Esophagus muscularis mucosa (tissue), 4 donors: ENCODE measurements around the gene EN1. TPM values are rescaled to one million over a fixed set of nuclear protein-coding genes. Genes with fewer than 3 reads are reported as not detected.

Experiments used
- DNase-seq: peaks from one replicate; pipeline ENCODE4 v3.0.0-alpha.2; 2017; ENCODE audit errors: extremely low spot score
- H3K27ac ChIP-seq, 4 donors: fragments of 200-600 bp; sonication (generic); replicated peaks in 1 of 4; 1 replicate in 3 of 4; 2 replicates in 1 of 4; pipeline ENCODE4 v1.5.1; 2016 to 2019; ENCODE audit warnings: mild to moderate bottlenecking in 1 of 4
- H3K27me3 ChIP-seq, 4 donors: fragments of 200-600 bp; sonication (generic); one replicate each; pipeline versions ENCODE4 v1.5.1 to v1.6.0; 2016 to 2019
- H3K36me3 ChIP-seq, 4 donors: fragments of 200-600 bp; sonication (generic); one replicate each; pipeline ENCODE4 v1.5.1; 2016 to 2019
- H3K4me1 ChIP-seq, 4 donors: fragments of 200-600 bp; sonication (generic); one replicate each; pipeline ENCODE4 v1.5.1; 2016 to 2019
- H3K4me3 ChIP-seq, 4 donors: fragments of 200-600 bp; sonication (generic); 1 replicate in 2 of 4; 2 replicates in 2 of 4; pipeline ENCODE4 v1.5.1; 2016 to 2019; ENCODE audit warnings: mild to moderate bottlenecking in 4 of 4, moderate library complexity in 1 of 4
- H3K9me3 ChIP-seq, 4 donors: fragments of 200-600 bp; sonication (generic); 1 replicate in 3 of 4; 2 replicates in 1 of 4; pipeline ENCODE4 v1.5.1; 2016 to 2019
- EP300 ChIP-seq: sonication (generic); formaldehyde crosslinking; IDR thresholded peaks from one replicate; pipeline ENCODE4 v1.6.1; 2017; ENCODE audit warnings: antibody characterized with exemption
- POLR2A ChIP-seq: fragments of 450-650 bp; IDR thresholded peaks from one replicate; pipeline ENCODE4 v1.6.1; 2017; ENCODE audit warnings: antibody characterized with exemption, moderate library complexity, mild to moderate bottlenecking, low read depth
- POLR2AphosphoS5 ChIP-seq, 2 donors: sonication (generic); formaldehyde crosslinking; IDR thresholded peaks; one replicate each; pipeline ENCODE4 v1.6.1; 2017; ENCODE audit warnings: antibody characterized with exemption in 2 of 2
- WGBS: methylation state at CpG from one replicate; pipeline ENCODE4 v1.1.5; 2018; 5-methylcytosine and 5-hydroxymethylcytosine counted together
- intact Hi-C: fragments of 100-400 bp; cut with DNase I; formaldehyde crosslinking; loops from one replicate; pipeline ENCODE4 v1.15.1; 2023
- total RNA-seq, 4 donors: library from RNA; depleted of rRNA; stranded (reverse); fragments of >200 nt; gene quantifications; one replicate each; pipeline versions ENCODE4 v1.1.0 to v1.2.1, GENCODE V29; 2016
- TF ChIP-seq, protein P1 (sequence below), 3 experiments: fragments of 200-600 bp in 2 of 3; fragments of 450-650 bp in 1 of 3; sonication (generic) in 2 of 3; IDR thresholded peaks; one replicate each; pipeline ENCODE4 v1.5.1; 2017 to 2019; ENCODE audit warnings: antibody characterized with exemption in 3 of 3, mild to moderate bottlenecking in 2 of 3, moderate library complexity in 1 of 3

Gene EN1
- total RNA-seq, 4 donors from 2014 or later, result 0.11 to 0.17 (median 0.13) TPM; not detected in 1

DNA sequence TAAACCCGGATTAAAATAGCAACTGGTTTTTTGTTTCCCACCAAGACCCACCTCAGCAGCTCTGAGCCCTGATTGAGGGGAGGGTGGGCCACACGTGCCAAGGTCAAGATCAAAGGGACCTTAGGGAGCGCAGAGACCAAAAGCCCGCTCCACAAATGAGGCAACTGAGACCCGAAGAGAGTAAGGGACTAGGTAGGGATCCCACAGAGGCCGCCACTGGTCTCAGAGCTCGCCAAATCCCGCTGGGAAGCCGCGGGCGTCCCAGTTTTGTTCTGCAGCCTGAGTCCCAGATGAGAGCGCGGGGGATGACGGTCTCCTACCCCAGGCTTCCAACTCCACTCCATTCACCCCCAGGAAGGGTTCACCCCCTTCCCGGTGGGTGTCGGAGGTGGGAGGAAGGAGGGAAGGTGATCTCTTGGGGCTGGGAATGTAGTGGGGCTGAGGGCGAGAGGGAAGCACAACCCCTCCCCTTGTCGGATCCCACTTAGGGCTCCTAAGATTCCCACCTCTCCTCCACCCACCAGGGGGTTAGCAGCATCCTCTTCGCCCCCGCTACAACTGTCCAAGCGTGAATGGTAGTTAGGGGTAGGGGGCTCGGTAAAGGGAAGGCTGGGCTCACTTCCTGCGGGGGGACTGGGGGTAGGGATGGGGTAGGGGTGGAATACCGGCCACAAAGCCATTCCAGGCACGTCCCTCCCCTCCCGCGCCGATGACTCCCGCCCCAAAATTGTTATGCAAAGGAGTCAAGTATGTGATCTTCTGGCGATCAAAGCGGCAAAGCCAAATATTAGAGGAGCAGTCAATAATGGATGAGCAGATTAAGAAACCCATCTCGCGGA, 7.3 kb upstream of the EN1 start:
- H3K36me3 ChIP-seq, result no peaks in the 10 kb centered on the region
- no peak for TF ChIP-seq POLR2A
- TF ChIP-seq EP300, result no peak
- intact Hi-C loops, result loop anchor here (2.0 kb wide), 2 partner anchors 634 to 806 kb away; no protein-coding TSS in a partner anchor
- peaks cover 15 to 76% (median 55%) of the 10 kb centered on the region in 4 donors for H3K4me1 ChIP-seq
- H3K9me3 ChIP-seq, result no peaks in the 10 kb centered on the region
- H3K27ac ChIP-seq, result no peak overlapping the region
- 6% methylated on average over 26 of the region's 33 CpGs for WGBS
- H3K27me3 ChIP-seq, result peaks cover 10 to 100% (median 87%) of the 10 kb centered on the region in 4 donors
- H3K4me3 ChIP-seq, result peak overlapping the region in 3 of 4 donors; percentile 31 to 39 (median 38)
- DNase-seq, result no peak

DNA sequence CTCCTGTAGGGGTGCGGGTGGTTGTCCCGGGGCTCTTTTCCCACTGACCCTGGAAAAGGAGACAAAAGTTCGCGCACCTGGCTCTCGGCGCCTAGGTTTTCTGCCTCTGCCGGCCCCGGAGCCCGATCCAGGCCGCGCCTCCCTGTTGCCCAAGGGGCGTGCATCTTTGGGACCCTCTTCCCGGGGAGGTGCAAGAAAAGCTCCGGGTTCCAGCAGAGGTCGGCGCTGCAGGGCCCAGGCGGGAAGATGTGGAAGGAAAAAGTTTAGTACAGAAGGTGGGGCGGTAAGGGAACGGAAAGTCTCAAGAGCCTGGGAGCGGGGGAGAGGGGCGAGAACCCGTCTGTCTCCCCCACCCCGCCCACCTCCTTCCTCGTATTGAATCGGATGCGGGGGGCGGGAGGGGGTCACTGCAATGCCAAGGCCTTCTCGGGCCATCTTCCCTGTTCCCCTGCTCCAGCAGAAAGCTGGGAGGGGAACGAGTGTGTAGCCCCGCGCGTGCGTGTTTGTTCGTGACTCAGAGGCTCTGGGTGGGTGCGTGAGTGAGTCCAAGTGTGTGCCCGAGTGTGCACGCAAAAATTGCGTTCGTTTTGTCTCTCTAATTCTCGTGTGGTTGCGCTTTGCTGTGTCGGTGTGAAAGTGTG, 6.3 kb upstream of the EN1 start:
- no peak for TF ChIP-seq POLR2A
- TF ChIP-seq, protein P1, sequence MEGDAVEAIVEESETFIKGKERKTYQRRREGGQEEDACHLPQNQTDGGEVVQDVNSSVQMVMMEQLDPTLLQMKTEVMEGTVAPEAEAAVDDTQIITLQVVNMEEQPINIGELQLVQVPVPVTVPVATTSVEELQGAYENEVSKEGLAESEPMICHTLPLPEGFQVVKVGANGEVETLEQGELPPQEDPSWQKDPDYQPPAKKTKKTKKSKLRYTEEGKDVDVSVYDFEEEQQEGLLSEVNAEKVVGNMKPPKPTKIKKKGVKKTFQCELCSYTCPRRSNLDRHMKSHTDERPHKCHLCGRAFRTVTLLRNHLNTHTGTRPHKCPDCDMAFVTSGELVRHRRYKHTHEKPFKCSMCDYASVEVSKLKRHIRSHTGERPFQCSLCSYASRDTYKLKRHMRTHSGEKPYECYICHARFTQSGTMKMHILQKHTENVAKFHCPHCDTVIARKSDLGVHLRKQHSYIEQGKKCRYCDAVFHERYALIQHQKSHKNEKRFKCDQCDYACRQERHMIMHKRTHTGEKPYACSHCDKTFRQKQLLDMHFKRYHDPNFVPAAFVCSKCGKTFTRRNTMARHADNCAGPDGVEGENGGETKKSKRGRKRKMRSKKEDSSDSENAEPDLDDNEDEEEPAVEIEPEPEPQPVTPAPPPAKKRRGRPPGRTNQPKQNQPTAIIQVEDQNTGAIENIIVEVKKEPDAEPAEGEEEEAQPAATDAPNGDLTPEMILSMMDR (IDR thresholded peaks at IDR 0.05), result no peak
- TF ChIP-seq POLR2AphosphoS5 (IDR thresholded peaks at IDR 0.05), result no peak
- no peak for TF ChIP-seq EP300
- intact Hi-C loops, result loop anchor here (2.0 kb wide), 2 partner anchors 633 to 805 kb away; no protein-coding TSS in a partner anchor
- Histone ChIP-seq H3K4me3 (no peak overlapping the region), H3K27me3 (peaks cover 10 to 100% (median 83%) of the 10 kb centered on the region in 4 donors), H3K36me3 (no peaks in the 10 kb centered on the region), H3K27ac (no peak overlapping the region), H3K4me1 (peaks cover 15 to 77% (median 57%) of the 10 kb centered on the region in 4 donors), H3K9me3 (no peaks in the 10 kb centered on the region)
- 6% methylated on average over 19 of the region's 42 CpGs for WGBS
- DNase-seq, result no peak

DNA sequence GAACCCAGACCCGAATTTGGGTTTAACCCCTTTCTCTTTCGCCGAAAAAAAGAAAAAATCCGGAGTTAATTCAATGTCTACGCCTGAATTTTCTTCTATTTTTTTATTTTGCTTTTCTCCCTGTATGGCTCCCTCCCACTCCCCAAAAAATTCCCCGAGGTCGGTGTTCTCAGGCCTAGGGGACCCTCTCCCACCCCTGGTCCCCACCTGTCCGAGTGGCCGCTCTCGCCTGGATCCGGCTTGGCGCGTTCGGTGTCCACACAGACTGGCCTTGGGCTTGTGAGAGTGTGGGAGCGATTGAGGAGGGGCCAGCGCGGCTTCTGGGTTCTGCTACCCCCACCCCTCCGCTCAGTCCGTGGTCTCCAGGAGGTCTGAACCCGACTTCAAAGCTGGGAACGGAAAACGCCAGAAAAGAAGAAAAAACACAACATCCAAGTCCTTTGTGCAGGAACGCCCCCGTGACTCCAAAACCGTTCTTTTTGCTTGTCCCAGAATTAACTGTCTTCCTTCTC, 5.7 kb upstream of the EN1 start:
- WGBS, result 7% methylated on average over 25 of the region's 25 CpGs
- no peaks in the 10 kb centered on the region for H3K9me3 ChIP-seq
- intact Hi-C loops, result no loop called here
- no peaks in the 10 kb centered on the region for H3K36me3 ChIP-seq
- no peak for DNase-seq
- peaks cover 18 to 77% (median 59%) of the 10 kb centered on the region in 4 donors for H3K4me1 ChIP-seq
- TF ChIP-seq POLR2A (no peak), POLR2AphosphoS5 (IDR thresholded peaks at IDR 0.05) (no peak), EP300 (no peak)
- TF ChIP-seq, protein P1 (IDR thresholded peaks at IDR 0.05), result no peak
- H3K27ac ChIP-seq, result no peak overlapping the region
- no peak overlapping the region for H3K4me3 ChIP-seq
- H3K27me3 ChIP-seq, result peaks cover 10 to 100% (median 83%) of the 10 kb centered on the region in 4 donors

DNA sequence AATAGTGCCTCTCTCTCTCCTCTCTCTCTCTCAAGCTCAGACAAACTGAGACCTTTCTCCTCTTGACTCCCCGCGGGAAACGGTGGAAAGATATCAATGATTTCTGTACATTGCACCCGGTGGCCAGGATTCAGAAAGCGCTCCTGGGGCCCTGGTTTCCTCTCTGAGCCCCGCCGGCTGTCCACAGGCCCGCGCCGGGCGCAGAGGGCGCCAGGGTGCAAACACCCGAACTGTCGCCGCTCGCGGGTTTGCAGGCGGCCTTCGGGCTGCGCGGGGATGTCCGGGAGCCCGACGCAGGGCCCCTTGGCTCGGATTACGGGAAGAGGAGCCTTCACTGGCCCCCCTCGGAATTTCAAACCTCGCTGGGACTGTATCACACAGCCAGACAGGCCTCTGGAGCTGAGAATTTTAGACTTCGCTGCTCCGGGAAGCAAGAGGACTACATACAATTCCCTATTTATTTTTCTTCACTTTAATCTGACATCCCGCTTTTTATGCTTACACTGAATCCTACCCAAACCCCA, 5.2 kb upstream of the EN1 start:
- no peak for DNase-seq
- H3K27ac ChIP-seq, result no peak overlapping the region
- TF ChIP-seq EP300 (no peak), POLR2AphosphoS5 (IDR thresholded peaks at IDR 0.05) (no peak), POLR2A (no peak)
- TF ChIP-seq, protein P1 (IDR thresholded peaks at IDR 0.05), result no peak
- H3K4me1 ChIP-seq, result peaks cover 23 to 78% (median 61%) of the 10 kb centered on the region in 4 donors
- no peaks in the 10 kb centered on the region for H3K36me3 ChIP-seq
- H3K9me3 ChIP-seq, result no peaks in the 10 kb centered on the region
- no peak overlapping the region for H3K4me3 ChIP-seq
- peaks cover 10 to 100% (median 83%) of the 10 kb centered on the region in 4 donors for H3K27me3 ChIP-seq
- intact Hi-C loops, result no loop called here
- 3% methylated on average over 12 of the region's 31 CpGs for WGBS
